ENCODE results near the gene ZNF562. TPM values are rescaled to one million over a fixed set of nuclear protein-coding genes. Genes with fewer than 3 reads are reported as not detected.

The ZNF562 gene
- 15.2 and 22.2 TPM in 2 replicates for total RNA-seq
- 6.3 and 6.9 TPM in 2 replicates for polyA plus RNA-seq

DNA sequence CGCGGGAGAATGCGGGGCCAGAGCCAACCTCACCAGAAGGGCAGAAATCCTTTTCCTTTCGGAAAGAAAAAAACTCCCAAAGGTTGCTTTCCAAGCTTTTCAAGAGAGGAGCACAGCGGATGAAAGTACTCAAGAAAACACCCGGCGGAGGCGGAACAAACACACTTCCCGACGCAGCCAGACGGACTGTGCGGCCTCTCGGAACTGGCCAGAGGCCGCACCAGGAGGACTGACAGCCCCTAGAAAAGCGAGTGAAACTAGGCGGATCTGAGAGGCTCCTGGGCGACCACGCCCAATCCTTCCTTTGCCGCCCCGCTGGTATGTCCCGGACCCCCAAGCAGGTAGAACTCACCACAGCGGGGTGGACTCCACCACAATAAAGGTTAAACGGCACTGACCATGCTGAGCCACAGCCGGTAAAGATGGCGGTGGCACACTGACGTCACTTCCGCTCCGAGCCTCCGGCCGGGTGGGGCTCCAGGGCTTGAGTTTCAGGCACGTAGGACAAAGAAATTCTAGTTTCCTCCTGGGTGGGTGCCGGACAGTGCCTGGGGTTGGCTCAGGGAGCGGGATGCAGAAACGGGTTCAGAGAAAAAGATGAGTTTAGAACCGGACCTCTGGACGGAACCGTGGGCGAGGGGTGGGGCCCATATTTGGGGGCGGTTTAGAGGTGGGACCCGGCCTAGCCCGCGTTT lies at the start of gene ZNF562:
Gene ZNF562 (minus strand): TSS at position 438 of the 695 bp plus-strand sequence. CDS start 14,356 bp downstream, outside the sequence.
- Histone ChIP-seq H3K4me1 (ENCODE audit: low read depth) (no peaks in the 10 kb centered on the region), H3K27ac (peak within 1 kb of the TSS; percentile 99), H3K9me3 (ENCODE audit: low read depth) (no peaks in the 10 kb centered on the region), H3K4me3 (peak within 1 kb of the TSS; percentile 69), H3K27me3 (no peaks in the 10 kb centered on the region), H3K36me3 (peaks cover 5% of the 10 kb centered on the region)
- peak; percentile 92 for DNase-seq (ENCODE audit: low read depth in 1 of 2, low spot score in 1 of 2)
- TF ChIP-seq, protein P1, sequence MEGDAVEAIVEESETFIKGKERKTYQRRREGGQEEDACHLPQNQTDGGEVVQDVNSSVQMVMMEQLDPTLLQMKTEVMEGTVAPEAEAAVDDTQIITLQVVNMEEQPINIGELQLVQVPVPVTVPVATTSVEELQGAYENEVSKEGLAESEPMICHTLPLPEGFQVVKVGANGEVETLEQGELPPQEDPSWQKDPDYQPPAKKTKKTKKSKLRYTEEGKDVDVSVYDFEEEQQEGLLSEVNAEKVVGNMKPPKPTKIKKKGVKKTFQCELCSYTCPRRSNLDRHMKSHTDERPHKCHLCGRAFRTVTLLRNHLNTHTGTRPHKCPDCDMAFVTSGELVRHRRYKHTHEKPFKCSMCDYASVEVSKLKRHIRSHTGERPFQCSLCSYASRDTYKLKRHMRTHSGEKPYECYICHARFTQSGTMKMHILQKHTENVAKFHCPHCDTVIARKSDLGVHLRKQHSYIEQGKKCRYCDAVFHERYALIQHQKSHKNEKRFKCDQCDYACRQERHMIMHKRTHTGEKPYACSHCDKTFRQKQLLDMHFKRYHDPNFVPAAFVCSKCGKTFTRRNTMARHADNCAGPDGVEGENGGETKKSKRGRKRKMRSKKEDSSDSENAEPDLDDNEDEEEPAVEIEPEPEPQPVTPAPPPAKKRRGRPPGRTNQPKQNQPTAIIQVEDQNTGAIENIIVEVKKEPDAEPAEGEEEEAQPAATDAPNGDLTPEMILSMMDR (IDR thresholded peaks at IDR 0.05; ENCODE audit: low read depth, low read length): no peak

DNA sequence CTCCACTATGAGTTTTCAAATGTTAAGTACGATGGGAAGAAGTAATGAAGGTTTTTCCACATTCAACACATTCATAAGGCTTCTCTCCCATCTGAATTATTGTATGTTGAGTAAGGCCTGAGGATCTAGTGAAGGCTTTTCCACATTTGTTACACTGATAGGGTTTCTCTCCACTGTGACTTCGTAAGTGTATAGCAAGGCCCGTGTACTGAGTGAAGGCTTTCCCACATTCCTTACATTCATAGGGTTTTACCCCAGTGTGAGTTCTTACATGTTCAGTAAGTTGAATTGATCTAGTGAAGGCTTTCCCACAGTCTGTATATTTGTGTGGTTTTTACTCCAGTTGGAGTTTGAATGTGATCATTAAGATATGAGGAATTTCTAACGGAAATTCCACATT lies 49.3 kb upstream of the ZNF562 start:
- Histone ChIP-seq H3K27me3 (no peaks in the 10 kb centered on the region), H3K27ac (no peak overlapping the region), H3K4me1 (ENCODE audit: low read depth) (peaks cover 4% of the 10 kb centered on the region), H3K9me3 (ENCODE audit: low read depth) (no peaks in the 10 kb centered on the region), H3K4me3 (no peak overlapping the region), H3K36me3 (no peaks in the 10 kb centered on the region)
- DNase-seq (ENCODE audit: low read depth in 1 of 2, low spot score in 1 of 2): no peak
- TF ChIP-seq, protein P1 (IDR thresholded peaks at IDR 0.05; ENCODE audit: low read depth, low read length): no peak

DNA sequence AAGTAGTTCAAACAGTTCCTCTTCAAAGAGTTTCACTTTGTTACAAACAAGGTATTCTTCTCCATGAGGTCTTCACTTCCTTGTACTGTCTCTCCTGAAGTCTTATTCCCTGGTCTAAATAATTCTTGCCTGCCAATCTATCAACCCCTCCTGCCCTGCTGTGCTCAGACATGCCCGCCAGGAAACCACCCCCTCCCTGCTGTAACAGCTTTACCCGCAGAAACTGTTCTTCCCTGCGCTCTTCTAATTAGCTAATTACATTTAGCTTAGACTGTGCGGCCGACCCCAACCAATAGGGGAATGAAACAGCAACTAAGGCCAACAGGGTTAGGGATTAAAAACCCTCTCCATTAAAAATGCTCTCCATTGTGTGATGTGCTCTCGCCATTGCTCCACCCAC lies 47.0 kb upstream of the ZNF562 start:
- Histone ChIP-seq H3K27ac (no peak overlapping the region), H3K4me3 (no peak overlapping the region)

DNA sequence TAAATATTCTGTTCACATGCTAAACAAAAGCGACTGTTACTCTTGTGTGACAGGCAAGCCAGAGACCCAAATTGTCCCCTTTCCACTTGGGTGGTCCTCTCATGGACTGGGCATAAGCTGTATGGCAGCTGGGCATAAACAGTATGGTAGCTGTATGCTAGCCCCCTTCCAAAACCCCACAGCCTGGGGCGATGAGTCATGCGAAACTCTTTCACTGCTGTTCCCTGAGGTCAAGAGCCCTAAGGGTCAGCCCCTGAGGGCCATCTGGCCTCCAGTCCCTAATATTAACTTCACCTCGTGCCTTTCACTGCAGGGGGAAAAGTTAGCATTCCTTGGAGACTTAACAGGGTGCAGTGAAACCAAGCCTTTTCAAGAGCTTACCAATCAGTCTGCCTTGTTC lies 45.6 kb upstream of the ZNF562 start:
- Histone ChIP-seq H3K27me3 (no peaks in the 10 kb centered on the region), H3K36me3 (no peaks in the 10 kb centered on the region), H3K27ac (no peak overlapping the region), H3K4me1 (ENCODE audit: low read depth) (peaks cover 4% of the 10 kb centered on the region), H3K4me3 (no peak overlapping the region), H3K9me3 (ENCODE audit: low read depth) (no peaks in the 10 kb centered on the region)
- DNase-seq (ENCODE audit: low read depth in 1 of 2, low spot score in 1 of 2): no peak
- TF ChIP-seq, protein P1 (IDR thresholded peaks at IDR 0.05; ENCODE audit: low read depth, low read length): no peak

More for the DNA sequence above, 47.0 kb upstream of the ZNF562 start:
- Histone ChIP-seq H3K4me1 (ENCODE audit: low read depth) (peaks cover 4% of the 10 kb centered on the region), H3K27me3 (no peaks in the 10 kb centered on the region), H3K36me3 (no peaks in the 10 kb centered on the region), H3K9me3 (ENCODE audit: low read depth) (no peaks in the 10 kb centered on the region)
- TF ChIP-seq, protein P1 (IDR thresholded peaks at IDR 0.05; ENCODE audit: low read depth, low read length): no peak
- no peak for DNase-seq (ENCODE audit: low read depth in 1 of 2, low spot score in 1 of 2)

DNA sequence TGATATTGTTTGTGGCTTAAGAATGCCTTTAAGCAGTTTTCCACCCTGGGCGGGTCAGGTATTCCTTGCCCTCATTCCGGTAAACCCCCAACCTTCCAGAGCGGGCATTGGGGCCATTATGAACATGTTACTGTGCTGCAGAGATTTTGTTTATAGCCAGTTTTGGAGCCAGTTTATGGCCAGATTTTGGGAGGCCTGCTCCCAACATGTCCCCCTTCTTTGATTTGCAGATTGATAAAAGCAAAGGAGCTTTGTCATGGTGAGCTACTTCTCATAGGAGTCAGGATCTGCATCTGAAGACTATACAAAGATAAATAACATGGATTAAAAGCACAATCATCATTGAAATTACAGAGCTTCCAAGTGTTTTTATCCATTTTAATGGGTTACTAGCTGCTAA lies 36.9 kb upstream of the ZNF562 start:
- Histone ChIP-seq H3K27ac (no peak overlapping the region), H3K36me3 (no peaks in the 10 kb centered on the region), H3K4me3 (no peak overlapping the region), H3K27me3 (no peaks in the 10 kb centered on the region), H3K4me1 (ENCODE audit: low read depth) (no peaks in the 10 kb centered on the region), H3K9me3 (ENCODE audit: low read depth) (no peaks in the 10 kb centered on the region)
- TF ChIP-seq, protein P1 (IDR thresholded peaks at IDR 0.05; ENCODE audit: low read depth, low read length): no peak
- DNase-seq (ENCODE audit: low read depth in 1 of 2, low spot score in 1 of 2): no peak
